Measurements from ENCODE around the gene MOGAT1.

DNA sequence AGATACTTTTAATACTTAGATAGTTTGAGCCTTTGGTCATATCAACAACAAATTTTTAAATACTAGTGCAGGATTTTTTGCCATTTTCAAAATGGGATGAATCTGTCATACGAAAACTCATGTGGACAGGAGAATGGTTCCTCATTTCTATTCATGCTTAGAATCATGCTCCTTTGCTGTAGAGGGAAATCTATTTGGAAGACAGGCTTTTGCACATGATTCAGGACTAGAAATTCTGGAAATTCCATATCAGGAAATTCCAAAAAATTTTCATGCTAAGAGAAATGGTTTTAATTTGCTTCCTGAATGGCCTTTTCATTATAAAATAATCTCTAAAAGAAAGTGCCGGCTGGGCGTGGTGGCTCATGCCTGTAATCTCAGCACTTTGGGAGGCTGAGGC, 39.3 kb downstream of the MOGAT1 start:
- TF ChIP-seq, protein P1, sequence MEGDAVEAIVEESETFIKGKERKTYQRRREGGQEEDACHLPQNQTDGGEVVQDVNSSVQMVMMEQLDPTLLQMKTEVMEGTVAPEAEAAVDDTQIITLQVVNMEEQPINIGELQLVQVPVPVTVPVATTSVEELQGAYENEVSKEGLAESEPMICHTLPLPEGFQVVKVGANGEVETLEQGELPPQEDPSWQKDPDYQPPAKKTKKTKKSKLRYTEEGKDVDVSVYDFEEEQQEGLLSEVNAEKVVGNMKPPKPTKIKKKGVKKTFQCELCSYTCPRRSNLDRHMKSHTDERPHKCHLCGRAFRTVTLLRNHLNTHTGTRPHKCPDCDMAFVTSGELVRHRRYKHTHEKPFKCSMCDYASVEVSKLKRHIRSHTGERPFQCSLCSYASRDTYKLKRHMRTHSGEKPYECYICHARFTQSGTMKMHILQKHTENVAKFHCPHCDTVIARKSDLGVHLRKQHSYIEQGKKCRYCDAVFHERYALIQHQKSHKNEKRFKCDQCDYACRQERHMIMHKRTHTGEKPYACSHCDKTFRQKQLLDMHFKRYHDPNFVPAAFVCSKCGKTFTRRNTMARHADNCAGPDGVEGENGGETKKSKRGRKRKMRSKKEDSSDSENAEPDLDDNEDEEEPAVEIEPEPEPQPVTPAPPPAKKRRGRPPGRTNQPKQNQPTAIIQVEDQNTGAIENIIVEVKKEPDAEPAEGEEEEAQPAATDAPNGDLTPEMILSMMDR (IDR thresholded peaks at IDR 0.05; ENCODE audit: insufficient read depth, low read length, poor library complexity, severe bottlenecking): no peak
- no peak for TF ChIP-seq EZH2phosphoT487 (conservative IDR thresholded peaks at IDR 0.05; ENCODE audit: low read length)

Measured in SU-DHL-6 (cell line).